Mucosa of stomach (tissue), 1 donor: ENCODE measurements around the gene NKX1-2.

Source experiments
- H3K27me3 ChIP-seq: one replicate; pipeline ENCODE4 v1.7.0; 2013; ENCODE audit warnings: mild to moderate bottlenecking, low read length; ENCODE audit not compliant: control insufficient read depth, insufficient read depth
- H3K36me3 ChIP-seq: one replicate; pipeline ENCODE4 v1.7.0; 2013; ENCODE audit warnings: low read length; ENCODE audit not compliant: control insufficient read depth, insufficient read depth
- H3K4me1 ChIP-seq: one replicate; pipeline ENCODE4 v1.7.0; 2013; ENCODE audit warnings: mild to moderate bottlenecking, low read length; ENCODE audit not compliant: control insufficient read depth, insufficient read depth
- H3K4me3 ChIP-seq: one replicate; pipeline ENCODE4 v1.7.0; 2013; ENCODE audit warnings: low read length
- H3K9ac ChIP-seq: one replicate; pipeline ENCODE4 v1.7.0; 2013; ENCODE audit warnings: mild to moderate bottlenecking, low read length, moderate library complexity
- H3K9me3 ChIP-seq: one replicate; pipeline ENCODE4 v1.7.0; 2013; ENCODE audit warnings: mild to moderate bottlenecking, low read length, moderate library complexity; ENCODE audit not compliant: control insufficient read depth
- donor health status: Pancreatic carcinoma.

Gene NKX1-2

GRCh38 chr10:124460144-124460543 is 10.3 kb upstream of the NKX1-2 start:
- H3K9me3 ChIP-seq: no peaks in the 10 kb centered on the region
- H3K27me3 ChIP-seq: peaks cover 11% of the 10 kb centered on the region

DNA sequence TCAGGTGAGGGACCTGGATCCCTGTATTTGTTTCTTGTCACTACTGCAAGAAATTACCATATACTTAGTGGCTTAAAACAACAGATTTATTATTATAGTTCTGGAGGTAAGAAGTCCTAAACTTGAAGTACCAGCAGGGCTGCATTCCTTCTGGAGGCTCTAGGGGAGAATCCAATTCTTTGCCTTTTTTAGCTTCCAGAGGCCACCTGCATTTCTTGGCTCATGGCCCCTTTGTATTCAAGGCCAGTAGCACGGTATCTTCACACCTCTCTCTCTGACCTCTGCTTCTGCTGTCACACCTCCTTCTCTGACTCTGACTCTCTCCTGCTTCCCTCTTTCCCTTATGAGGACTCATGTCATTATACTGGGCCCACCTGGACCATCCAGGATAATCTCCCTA is 9.6 kb upstream of the NKX1-2 start:
- Histone ChIP-seq H3K4me1 (peaks cover 3% of the 10 kb centered on the region), H3K4me3 (no peak overlapping the region), H3K27me3 (peaks cover 18% of the 10 kb centered on the region), H3K9me3 (no peaks in the 10 kb centered on the region), H3K9ac (no peak overlapping the region), H3K36me3 (no peaks in the 10 kb centered on the region)

More at GRCh38 chr10:124460144-124460543, 10.3 kb upstream of the NKX1-2 start:
- Histone ChIP-seq H3K4me3 (no peak overlapping the region), H3K4me1 (peaks cover 9% of the 10 kb centered on the region), H3K36me3 (no peaks in the 10 kb centered on the region), H3K9ac (no peak overlapping the region)

DNA sequence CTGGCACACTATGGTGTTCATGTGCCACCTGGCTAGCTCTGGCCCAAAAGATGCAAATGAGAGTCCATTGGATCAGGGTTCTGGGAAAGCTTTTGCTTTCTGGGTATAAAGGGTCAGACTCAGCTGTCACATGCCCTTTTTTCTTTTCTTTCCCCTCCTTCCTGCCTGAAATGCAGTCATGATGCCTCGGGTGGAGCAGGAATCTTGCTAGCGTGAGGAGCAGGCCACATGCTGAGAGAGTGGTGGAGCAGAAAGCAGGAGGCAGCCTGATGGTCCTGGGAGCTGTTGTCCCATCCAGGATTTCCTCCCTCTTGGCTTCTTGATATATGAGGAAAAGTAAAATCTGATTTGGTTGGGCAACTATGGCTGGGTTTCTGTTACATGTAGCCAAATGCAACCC is 9.1 kb upstream of the NKX1-2 start:
- H3K4me1 ChIP-seq: peaks cover 3% of the 10 kb centered on the region

DNA sequence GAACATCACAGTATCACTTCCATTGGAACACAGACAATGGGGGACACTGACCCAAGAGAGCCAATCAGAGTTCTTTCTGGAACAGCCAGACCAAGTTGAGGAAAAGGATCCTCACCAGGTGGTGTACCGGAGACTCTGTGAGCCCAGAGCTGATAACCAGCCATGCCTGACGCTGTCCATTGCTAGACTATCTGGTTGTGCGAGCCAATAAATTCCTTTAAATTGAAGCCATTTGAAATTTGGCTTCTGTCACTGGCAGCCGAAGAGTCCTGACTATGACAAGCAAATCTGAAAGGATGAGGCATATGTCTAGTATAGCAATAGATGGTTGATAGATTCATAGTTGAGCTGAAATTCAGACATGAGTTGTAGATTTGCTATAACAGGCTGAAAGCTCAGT is 8.6 kb upstream of the NKX1-2 start:
- H3K9me3 ChIP-seq: no peaks in the 10 kb centered on the region
- H3K4me1 ChIP-seq: peaks cover 3% of the 10 kb centered on the region
- no peak overlapping the region for H3K9ac ChIP-seq
- H3K27me3 ChIP-seq: peaks cover 27% of the 10 kb centered on the region
- no peak overlapping the region for H3K4me3 ChIP-seq
- H3K36me3 ChIP-seq: no peaks in the 10 kb centered on the region

More for the DNA sequence above, 9.1 kb upstream of the NKX1-2 start:
- Histone ChIP-seq H3K4me3 (no peak overlapping the region), H3K27me3 (peaks cover 23% of the 10 kb centered on the region), H3K36me3 (no peaks in the 10 kb centered on the region), H3K9me3 (no peaks in the 10 kb centered on the region), H3K9ac (no peak overlapping the region)

DNA sequence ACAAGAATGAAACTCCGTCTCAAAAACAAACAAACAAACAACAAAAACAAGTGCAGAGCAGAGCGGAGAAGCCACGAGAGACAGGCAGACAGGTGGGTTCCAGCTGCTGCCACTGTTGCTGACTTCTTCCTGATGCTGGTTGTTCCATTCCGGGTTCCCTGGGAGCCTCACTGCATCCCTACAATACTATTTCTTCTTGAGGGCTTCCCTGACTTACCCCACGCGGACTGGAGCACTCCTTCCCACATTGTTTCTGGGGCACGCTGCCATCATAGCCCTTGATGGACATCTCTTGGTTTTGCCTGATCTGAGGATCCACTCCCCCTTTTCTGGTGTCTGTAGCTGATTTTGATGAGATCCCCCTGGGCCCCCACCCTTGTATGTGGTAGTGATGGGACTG is 5.6 kb upstream of the NKX1-2 start:
- Histone ChIP-seq H3K9ac (no peak overlapping the region), H3K4me1 (no peaks in the 10 kb centered on the region), H3K9me3 (no peaks in the 10 kb centered on the region), H3K36me3 (no peaks in the 10 kb centered on the region), H3K27me3 (peaks cover 54% of the 10 kb centered on the region), H3K4me3 (no peak overlapping the region)

DNA sequence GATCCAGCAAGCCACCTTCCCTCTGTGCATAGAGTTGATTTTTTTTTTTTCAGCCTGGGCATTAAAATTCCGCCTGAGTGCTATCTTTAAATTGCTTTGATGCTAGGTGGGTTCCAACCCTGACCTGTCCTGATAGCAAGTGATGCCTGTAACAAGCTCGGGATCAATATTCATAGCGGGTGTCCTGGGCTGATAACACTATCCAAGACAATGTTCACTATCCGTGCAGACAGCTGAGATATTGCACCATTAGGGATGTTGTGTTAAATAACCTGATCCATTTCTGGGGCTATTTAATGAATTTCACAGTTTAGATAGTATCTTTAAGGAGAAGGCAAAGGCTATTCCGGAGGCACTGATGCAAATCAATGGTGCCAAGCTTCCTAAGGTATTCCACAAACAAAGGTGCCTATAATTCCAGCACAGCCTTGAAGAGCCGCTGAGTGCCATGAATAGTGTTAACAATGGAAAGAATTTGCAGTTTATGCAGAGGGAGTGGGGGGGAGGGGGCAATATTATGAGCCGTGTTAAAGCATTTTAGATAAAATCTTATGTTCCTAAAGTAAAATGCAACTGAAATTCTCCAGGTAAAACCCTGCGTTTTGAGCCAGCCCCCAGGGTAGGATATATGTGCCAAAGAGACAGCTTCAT is 4.2 kb upstream of the NKX1-2 start:
- Histone ChIP-seq H3K36me3 (no peaks in the 10 kb centered on the region), H3K27me3 (peaks cover 66% of the 10 kb centered on the region), H3K9me3 (no peaks in the 10 kb centered on the region), H3K9ac (no peak overlapping the region), H3K4me3 (no peak overlapping the region), H3K4me1 (peaks cover 5% of the 10 kb centered on the region)

DNA sequence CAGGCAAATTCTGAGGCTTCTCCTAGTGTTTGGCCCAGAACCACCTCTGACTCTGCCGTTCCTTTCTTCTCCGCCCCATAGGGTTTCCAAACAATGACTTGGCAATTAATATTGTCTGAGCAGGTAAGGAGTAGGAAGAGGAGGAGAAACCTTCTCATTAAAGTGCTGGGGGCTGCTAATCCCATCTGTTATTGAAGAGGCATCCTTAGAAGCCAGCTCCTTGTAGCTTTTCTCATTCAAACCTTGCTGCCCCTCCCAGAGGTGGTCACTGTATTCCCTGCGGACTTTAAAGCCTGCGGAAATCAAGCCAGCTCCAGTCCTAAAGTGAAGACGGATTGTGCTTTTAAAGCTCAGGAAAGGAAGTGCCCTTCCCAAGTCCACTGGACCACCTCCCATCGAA is 1.4 kb upstream of the NKX1-2 start:
- Histone ChIP-seq H3K4me1 (peaks cover 18% of the 10 kb centered on the region), H3K4me3 (no peak overlapping the region), H3K9ac (no peak overlapping the region), H3K27me3 (peaks cover 91% of the 10 kb centered on the region), H3K9me3 (no peaks in the 10 kb centered on the region), H3K36me3 (no peaks in the 10 kb centered on the region)

DNA sequence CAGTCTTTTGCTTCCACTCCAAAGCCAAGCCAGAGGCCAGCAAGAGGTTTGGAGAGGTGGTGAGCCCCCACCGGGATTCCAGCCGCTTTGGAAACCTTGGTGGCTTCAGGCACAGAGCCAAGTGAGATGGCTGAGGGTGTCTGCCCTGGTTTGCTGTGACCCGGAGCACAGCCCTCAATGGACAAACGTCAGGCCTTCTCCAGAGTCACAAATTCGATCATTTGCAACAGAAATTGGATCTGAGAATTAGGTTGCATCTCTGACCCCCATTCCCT is 885 bp upstream of the NKX1-2 start:
- no peak overlapping the region for H3K9ac ChIP-seq
- no peak overlapping the region for H3K4me3 ChIP-seq
- H3K9me3 ChIP-seq: no peaks in the 10 kb centered on the region
- peaks cover 91% of the 10 kb centered on the region for H3K27me3 ChIP-seq
- no peaks in the 10 kb centered on the region for H3K36me3 ChIP-seq
- H3K4me1 ChIP-seq: peaks cover 18% of the 10 kb centered on the region

DNA sequence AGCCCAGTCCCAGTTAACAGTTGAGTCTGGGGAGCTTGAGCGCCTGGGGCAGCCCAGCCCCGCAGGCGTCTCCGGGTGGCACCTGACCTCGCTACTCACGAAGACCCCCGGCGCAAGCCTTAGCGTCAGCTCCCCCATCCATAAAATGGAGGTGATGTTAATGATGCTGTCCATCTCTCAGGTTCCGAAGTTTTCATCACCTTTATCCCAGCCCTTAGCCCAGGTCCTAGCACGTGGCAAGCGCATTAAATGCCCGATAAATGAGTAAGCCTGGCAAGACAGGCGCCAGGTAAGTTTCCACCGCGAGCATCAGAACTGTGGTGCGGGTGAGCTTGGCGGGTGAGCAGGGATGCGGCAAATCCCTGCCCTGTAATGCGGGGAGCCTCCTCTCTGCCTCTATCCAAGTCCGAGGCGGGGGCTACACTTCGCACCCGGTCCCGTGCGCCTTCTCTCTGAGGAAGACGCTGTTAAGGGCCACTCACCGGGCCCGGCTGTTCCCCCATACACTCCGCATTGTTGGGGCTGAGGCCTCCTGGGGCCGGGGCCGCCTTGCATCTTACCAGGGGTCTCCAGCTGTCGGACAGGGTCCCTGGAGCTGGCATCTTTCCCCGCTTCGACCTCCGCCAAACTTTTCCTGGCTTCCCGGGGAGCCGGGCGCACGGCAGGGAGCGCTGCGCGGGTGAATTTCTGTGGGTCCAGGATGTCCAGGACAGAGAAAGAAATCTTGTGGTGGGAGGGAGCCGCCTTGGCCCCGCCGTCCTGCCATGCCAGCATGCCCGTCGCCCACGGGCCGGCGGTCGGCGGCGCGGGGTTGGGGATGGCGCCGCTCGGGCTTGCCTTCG is 444 bp downstream of the NKX1-2 start:
- Histone ChIP-seq H3K4me1 (peaks cover 18% of the 10 kb centered on the region), H3K9me3 (no peaks in the 10 kb centered on the region), H3K4me3 (no peak overlapping the region), H3K27me3 (peaks cover 80% of the 10 kb centered on the region), H3K9ac (no peak overlapping the region), H3K36me3 (no peaks in the 10 kb centered on the region)

DNA sequence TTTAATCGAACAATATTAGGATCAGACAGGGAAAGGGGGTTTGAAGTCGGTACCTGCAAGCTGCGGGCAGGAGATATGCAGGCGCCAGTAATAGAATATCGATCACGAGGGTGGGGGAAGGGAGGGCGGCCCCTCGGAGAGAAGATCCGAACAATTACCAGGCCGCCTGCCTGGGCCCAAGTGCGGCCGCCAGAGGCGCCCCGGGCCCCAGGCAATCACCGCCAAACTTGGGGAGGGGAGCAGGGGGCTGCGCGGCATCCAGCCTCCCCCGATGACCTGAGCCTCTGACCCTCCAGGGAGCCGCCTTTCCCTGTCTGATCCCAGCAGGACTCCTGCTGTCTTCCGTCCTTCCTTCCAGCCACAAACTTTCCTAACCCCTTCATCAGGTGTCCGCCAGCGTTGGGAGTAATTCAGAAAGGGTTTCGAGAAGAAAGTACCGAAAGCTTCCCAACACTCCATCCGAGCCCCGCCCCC is 1.1 kb downstream of the NKX1-2 start:
- Histone ChIP-seq H3K27me3 (peaks cover 73% of the 10 kb centered on the region), H3K4me3 (no peak overlapping the region), H3K9ac (no peak overlapping the region)

DNA sequence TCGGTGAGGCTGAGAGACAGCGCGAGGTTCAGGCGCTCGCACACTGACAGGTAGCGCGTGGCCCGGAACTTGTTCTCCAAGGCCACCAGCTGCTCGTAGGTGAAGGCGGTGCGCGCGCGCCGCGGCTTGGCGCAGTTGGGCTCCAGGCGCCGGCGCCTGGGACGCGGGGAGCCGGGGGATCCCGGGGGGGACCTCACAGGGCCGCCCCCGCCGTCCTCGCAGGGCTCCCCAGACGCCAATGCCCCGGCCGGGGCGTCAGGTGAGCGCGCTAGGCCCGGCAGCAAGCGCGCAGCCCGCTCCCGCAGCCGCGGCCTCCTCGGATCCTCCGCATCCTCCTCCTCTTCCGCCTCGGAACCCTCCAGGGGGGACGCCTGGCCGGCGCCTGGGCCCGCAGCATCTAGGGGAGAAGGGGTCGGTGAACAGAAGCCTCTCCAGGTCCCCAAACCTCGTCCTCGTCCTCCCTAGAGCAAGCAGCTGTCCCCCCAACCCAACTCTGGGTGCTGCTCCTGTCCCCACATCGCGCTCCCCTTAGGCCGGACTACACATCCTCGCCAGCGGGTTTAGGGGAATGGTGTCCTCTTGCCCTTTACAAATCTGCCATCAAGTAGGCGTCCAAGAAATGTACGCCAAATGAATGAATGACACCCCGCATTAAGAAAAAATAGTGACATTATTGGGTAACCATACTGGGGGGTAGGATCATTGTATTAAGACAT is 1.9 kb downstream of the NKX1-2 start:
- no peaks in the 10 kb centered on the region for H3K36me3 ChIP-seq
- H3K4me3 ChIP-seq: no peak overlapping the region
- peaks cover 67% of the 10 kb centered on the region for H3K27me3 ChIP-seq

More for the DNA sequence above, 1.1 kb downstream of the NKX1-2 start:
- no peaks in the 10 kb centered on the region for H3K36me3 ChIP-seq
- H3K4me1 ChIP-seq: peaks cover 18% of the 10 kb centered on the region
- H3K9me3 ChIP-seq: no peaks in the 10 kb centered on the region

More for the DNA sequence above, 1.9 kb downstream of the NKX1-2 start:
- Histone ChIP-seq H3K9me3 (no peaks in the 10 kb centered on the region), H3K9ac (no peak overlapping the region), H3K4me1 (peaks cover 18% of the 10 kb centered on the region)
